WTC11 (cell line): ENCODE measurements around the gene STK25. TPM values are rescaled to one million over a fixed set of nuclear protein-coding genes. Genes with fewer than 3 reads are reported as not detected.

Source experiments
- ATAC-seq: fragments of 200-7000 bp; cut with Tn5 transposase; 2 replicates; pipeline ENCODE4 v1.10.0; 2021; ENCODE audit warnings: mild to moderate bottlenecking, moderate library complexity
- CTCF ChIA-PET: fragments of 300-600 bp; sonication (Branson Sonifier 250); formaldehyde crosslinking; loops from one replicate; lab custom pipeline; 2021; ENCODE audit warnings: antibody characterized with exemption; lab: Charles Lee
- POLR2A ChIA-PET: fragments of 350-600 bp; sonication (Branson Sonifier 250); formaldehyde crosslinking; loops from one replicate; lab custom pipeline; 2021; ENCODE audit warnings: antibody characterized with exemption; lab: Charles Lee
- DNase-seq: peaks from one replicate; pipeline ENCODE4 v3.0.0; 2021; ENCODE audit warnings: low spot score
- H3K27ac Mint-ChIP-seq: 2 replicates; pipeline ENCODE4 v1.8.0; 2021; ENCODE audit warnings: mixed read lengths
- H3K27me3 Mint-ChIP-seq: 2 replicates; pipeline ENCODE4 v1.8.0; 2021; ENCODE audit warnings: low read depth, mild to moderate bottlenecking, moderate library complexity, mixed read lengths
- H3K36me3 Mint-ChIP-seq: 2 replicates; pipeline ENCODE4 v1.8.0; 2021; ENCODE audit warnings: mixed read lengths
- H3K4me1 Mint-ChIP-seq: 2 replicates; pipeline ENCODE4 v1.8.0; 2022; ENCODE audit warnings: mixed read lengths
- H3K4me3 Mint-ChIP-seq: 2 replicates; pipeline ENCODE4 v1.8.0; 2021; ENCODE audit warnings: mild to moderate bottlenecking, moderate library complexity, mixed read lengths
- H3K9me3 Mint-ChIP-seq: 2 replicates; pipeline ENCODE4 v1.8.0; 2021; ENCODE audit warnings: mixed read lengths
- ATF2 ChIP-seq: sonication (generic); formaldehyde crosslinking; IDR thresholded peaks from 2 replicates; pipeline ENCODE4 v1.8.1; 2022; ENCODE audit warnings: low read depth, missing genetic modification reagents, borderline replicate concordance
- ATF3 ChIP-seq: sonication (generic); formaldehyde crosslinking; conservative IDR thresholded peaks from 2 replicates; pipeline ENCODE4 v1.8.1; 2022; ENCODE audit warnings: mild to moderate bottlenecking, missing genetic modification reagents
- FOXK1 ChIP-seq: sonication (generic); formaldehyde crosslinking; IDR thresholded peaks from 2 replicates; pipeline ENCODE4 v1.8.0; 2022; ENCODE audit warnings: mild to moderate bottlenecking, moderate library complexity, missing genetic modification reagents
- HMGXB4 ChIP-seq: sonication (generic); formaldehyde crosslinking; IDR thresholded peaks from 2 replicates; pipeline ENCODE4 v1.8.1; 2023; ENCODE audit warnings: mild to moderate bottlenecking, moderate library complexity, missing genetic modification reagents
- MLX ChIP-seq: sonication (generic); formaldehyde crosslinking; IDR thresholded peaks from 2 replicates; pipeline ENCODE4 v1.8.1; 2023; ENCODE audit warnings: mild to moderate bottlenecking, missing genetic modification reagents, moderate library complexity
- MYBL2 ChIP-seq: sonication (generic); formaldehyde crosslinking; IDR thresholded peaks from 2 replicates; pipeline ENCODE4 v1.8.1; 2023; ENCODE audit warnings: mild to moderate bottlenecking, moderate library complexity, missing genetic modification reagents
- NR2C2 ChIP-seq: sonication (generic); formaldehyde crosslinking; IDR thresholded peaks from 2 replicates; pipeline ENCODE4 v1.8.0; 2022; ENCODE audit warnings: mild to moderate bottlenecking, missing genetic modification reagents
- NR3C1 ChIP-seq: sonication (generic); formaldehyde crosslinking; conservative IDR thresholded peaks from 2 replicates; pipeline ENCODE4 v1.8.1; 2023; ENCODE audit warnings: low read depth, mild to moderate bottlenecking, missing genetic modification reagents
- PREB ChIP-seq: sonication (generic); formaldehyde crosslinking; IDR thresholded peaks from 2 replicates; pipeline ENCODE4 v1.8.1; 2022; ENCODE audit warnings: mild to moderate bottlenecking, missing genetic modification reagents, moderate library complexity, borderline replicate concordance
- PRRX2 ChIP-seq: fragments of 250-450 bp; sonication (Bioruptor Pico); IDR thresholded peaks from 2 replicates; pipeline ENCODE4 v1.8.0; 2021; ENCODE audit warnings: mild to moderate bottlenecking
- STAT6 ChIP-seq: sonication (generic); formaldehyde crosslinking; conservative IDR thresholded peaks from 2 replicates; pipeline ENCODE4 v1.8.1; 2023; ENCODE audit warnings: mild to moderate bottlenecking, low read depth, missing genetic modification reagents, moderate library complexity
- TCF7 ChIP-seq: sonication (generic); formaldehyde crosslinking; IDR thresholded peaks from 2 replicates; pipeline ENCODE4 v1.8.0; 2022; ENCODE audit warnings: mild to moderate bottlenecking, low read depth, missing genetic modification reagents, moderate library complexity
- USF1 ChIP-seq: sonication (generic); formaldehyde crosslinking; IDR thresholded peaks from 2 replicates; pipeline ENCODE4 v1.8.0; 2022; ENCODE audit warnings: mild to moderate bottlenecking, missing genetic modification reagents
- USF2 ChIP-seq: sonication (generic); formaldehyde crosslinking; IDR thresholded peaks from 2 replicates; pipeline ENCODE4 v1.8.1; 2023; ENCODE audit warnings: mild to moderate bottlenecking, missing genetic modification reagents, moderate library complexity
- ZBTB43 ChIP-seq: sonication (generic); formaldehyde crosslinking; IDR thresholded peaks from 2 replicates; pipeline ENCODE4 v1.8.1; 2023; ENCODE audit warnings: mild to moderate bottlenecking, missing genetic modification reagents
- ZNF138 ChIP-seq: sonication (generic); formaldehyde crosslinking; conservative IDR thresholded peaks from 2 replicates; pipeline ENCODE4 v1.8.1; 2022; ENCODE audit warnings: mild to moderate bottlenecking, moderate library complexity, missing genetic modification reagents
- ZNF416 ChIP-seq: fragments of 250-450 bp; sonication (Bioruptor Pico); IDR thresholded peaks from 2 replicates; pipeline ENCODE4 v1.9.0; 2021; ENCODE audit warnings: mild to moderate bottlenecking, inconsistent platforms
- ZSCAN18 ChIP-seq: fragments of 250-450 bp; sonication (Bioruptor Pico); IDR thresholded peaks from 2 replicates; pipeline ENCODE4 v2.1.2; 2022; ENCODE audit warnings: mild to moderate bottlenecking, moderate library complexity
- total RNA-seq: library from RNA; stranded (reverse); gene quantifications from 3 replicates; pipeline ENCODE4 v1.2.3, GENCODE V29; 2021

The STK25 gene
- total RNA-seq, 1 experiment from 2014 or later = 232 TPM

GRCh38 chr2:241503776-241504392, 4.5 kb downstream of the STK25 start (continued):
- TF ChIP-seq ZNF138 (CRISPR knock-in tag) (no peak), NR2C2 (no peak), NR3C1 (CRISPR knock-in tag) (no peak), PRRX2 (CRISPR knock-in tag) (no peak), ZNF416 (CRISPR knock-in tag) (no peak), PREB (CRISPR knock-in tag) (no peak), STAT6 (no peak), ATF2 (CRISPR knock-in tag) (no peak), MYBL2 (CRISPR knock-in tag) (no peak), USF1 (CRISPR knock-in tag) (no peak), ZSCAN18 (no peak)

- CTCF ChIA-PET = no interaction called here
- TF ChIP-seq ZBTB43 (CRISPR knock-in tag) = no peak
- TF ChIP-seq HMGXB4 = no peak
- no peak for TF ChIP-seq TCF7 (CRISPR knock-in tag)
- TF ChIP-seq USF2 (CRISPR knock-in tag) = no peak
- no peak for TF ChIP-seq NR3C1 (CRISPR knock-in tag)
- no peak for TF ChIP-seq MLX
- no peak for TF ChIP-seq FOXK1
- TF ChIP-seq ATF3 = no peak
Observed at GRCh38 chr2:241502281-241502680, 6.1 kb downstream of the STK25 start.

More at GRCh38 chr2:241502281-241502680, 6.1 kb downstream of the STK25 start:
- H3K4me3 Mint-ChIP-seq = no peak overlapping the region
- POLR2A ChIA-PET = interaction anchor here (1.6 kb wide), 1 partner anchor 11 kb away, joined by 4 read pairs; no protein-coding TSS in a partner anchor
- peaks cover 10% of the 10 kb centered on the region for H3K4me1 Mint-ChIP-seq
- H3K36me3 Mint-ChIP-seq = peaks cover 13% of the 10 kb centered on the region
- H3K9me3 Mint-ChIP-seq = no peaks in the 10 kb centered on the region
- DNase-seq (no peak), ATAC-seq (no peak)
- no peak overlapping the region for H3K27ac Mint-ChIP-seq
- H3K27me3 Mint-ChIP-seq = no peaks in the 10 kb centered on the region
